ENCODE measurements around the gene MORN1. TPM values are rescaled to one million over a fixed set of nuclear protein-coding genes. Genes with fewer than 3 reads are reported as not detected.

The MORN1 gene
- total and polyA plus RNA-seq, 10 of the 15 experiments (the other 5 are each of a cell fraction or from before 2014, with no cell fraction given), result 0.76 to 7.9 (median 5.5) TPM

DNA sequence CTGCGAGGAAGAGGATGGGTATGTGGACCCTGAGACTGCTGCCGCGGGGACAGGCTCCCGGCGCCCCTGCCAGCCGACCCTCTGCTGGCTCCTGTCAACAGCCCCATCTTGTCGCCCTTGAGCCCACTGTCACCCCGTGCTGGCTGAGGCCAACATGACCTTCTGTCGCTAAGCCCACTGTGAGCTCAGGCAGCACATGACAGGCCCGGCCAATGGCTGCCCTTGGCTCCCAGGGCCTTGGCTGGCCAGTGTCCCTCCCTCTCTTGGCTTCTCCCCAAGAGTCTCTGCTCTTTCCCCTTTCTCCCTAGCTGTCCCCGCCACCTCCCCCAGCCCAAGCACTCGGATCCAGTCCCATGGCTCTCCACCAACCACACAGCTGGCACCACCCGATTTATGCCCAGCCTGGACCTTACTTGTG lies 17.5 kb upstream of the MORN1 start:
- 87% methylated on average over 13 of the region's 13 CpGs for WGBS (ENCODE audit: insufficient coverage, insufficient replicate concordance, low lambda C conversion rate, missing lambda C conversion rate)

More for the DNA sequence above, 17.5 kb upstream of the MORN1 start:
- Histone ChIP-seq H3K4me2 (ENCODE audit: control insufficient read depth, insufficient read depth) (no peak overlapping the region), H3K79me2 (ENCODE audit: control insufficient read depth, insufficient read depth, low read length) (peaks cover 18% of the 10 kb centered on the region), H3K36me3 (ENCODE audit: control insufficient read depth in 2 of 2, insufficient read depth in 2 of 2, low read length in 1 of 2) (peaks cover 5 to 12% of the 10 kb centered on the region in 2 experiments), H3K27ac (ENCODE audit: control insufficient read depth, insufficient read depth) (no peak overlapping the region), H3K27me3 (replicated peaks in 1 of 2; ENCODE audit: control insufficient read depth in 2 of 2, insufficient read depth in 2 of 2, low read length in 1 of 2) (no peaks in the 10 kb centered on the region), H3K4me1 (ENCODE audit: control insufficient read depth, insufficient read depth, low read length) (peaks cover 9% of the 10 kb centered on the region), H3K9me3 (replicated peaks; ENCODE audit: control insufficient read depth, insufficient read depth, low read length) (no peaks in the 10 kb centered on the region), H3K9ac (ENCODE audit: control insufficient read depth, insufficient read depth, low read length) (no peak overlapping the region), H4K20me1 (ENCODE audit: control insufficient read depth, insufficient read depth) (no peaks in the 10 kb centered on the region), H2AFZ (ENCODE audit: control insufficient read depth, low read depth, low read length) (no peak overlapping the region), H3K4me3 (no peak overlapping the region)
- TF ChIP-seq ZBTB11 (CRISPR knock-in tag; IDR thresholded peaks at IDR 0.05) (no peak), RCOR1 (conservative IDR thresholded peaks at IDR 0.05; ENCODE audit: low read depth, low read length) (no peak), IRF4 (IDR thresholded peaks at IDR 0.05; ENCODE audit: low read depth, low read length) (no peak), MTA2 (IDR thresholded peaks at IDR 0.05; ENCODE audit: low read depth) (no peak), EZH2 (IDR thresholded peaks at IDR 0.05; ENCODE audit: borderline replicate concordance, control insufficient read depth, low read depth, low read length) (no peak), ATF7 (IDR thresholded peaks at IDR 0.05; ENCODE audit: low read depth) (no peak), BCLAF1 (IDR thresholded peaks at IDR 0.05) (no peak), SMAD5 (IDR thresholded peaks at IDR 0.05; ENCODE audit: low read depth) (no peak), PBX3 (IDR thresholded peaks at IDR 0.05; ENCODE audit: insufficient replicate concordance, low read depth, low read length) (no peak), BACH1 (IDR thresholded peaks at IDR 0.05; ENCODE audit: borderline replicate concordance) (no peak)
- intact Hi-C loops (cut with micrococcal nuclease; ENCODE audit: unreplicated experiment) (no loop called here), in situ Hi-C loops (cut with MboI) (no loop called here)
- POLR2A ChIA-PET, result no interaction called here
- no peak for FAIRE-seq
- RAD21 ChIA-PET (ENCODE audit: unreplicated experiment), result no interaction called here
- BruUV-seq (replicated peaks), result no TSS peak
- SMC1A ChIA-PET (ENCODE audit: uncharacterized antibody, unreplicated experiment), result no interaction called here
- ATAC-seq, result no peak
- no peak for DNase-seq (ENCODE audit: low read depth, low spot score)
- CTCF ChIA-PET, result interaction anchor here (0.6 kb wide), 1 partner anchor 384 kb away, joined by 3 read pairs; no protein-coding TSS in a partner anchor

All from GM12878 (cell line).